Mammary epithelial cell (primary cell): ENCODE data around the gene PSEN1.

Experiments used
- EZH2 ChIP-seq: IDR thresholded peaks from 2 replicates; pipeline ENCODE4 v1.6.1; 2012; ENCODE audit warnings: low read length, inconsistent platforms, borderline replicate concordance
- TF ChIP-seq, protein P1 (sequence below), 2 donors: IDR thresholded peaks in 1 of 2; conservative IDR thresholded peaks in 1 of 2; 2 replicates each; pipeline ENCODE4 v1.5.1; 2011 to 2012; ENCODE audit warnings: inconsistent platforms in 2 of 2, low read length in 2 of 2, mild to moderate bottlenecking in 2 of 2, control low read depth in 1 of 2, low read depth in 1 of 2; ENCODE audit not compliant: insufficient read depth in 1 of 2; ENCODE audit errors: extremely low read depth in 1 of 2

DNA sequence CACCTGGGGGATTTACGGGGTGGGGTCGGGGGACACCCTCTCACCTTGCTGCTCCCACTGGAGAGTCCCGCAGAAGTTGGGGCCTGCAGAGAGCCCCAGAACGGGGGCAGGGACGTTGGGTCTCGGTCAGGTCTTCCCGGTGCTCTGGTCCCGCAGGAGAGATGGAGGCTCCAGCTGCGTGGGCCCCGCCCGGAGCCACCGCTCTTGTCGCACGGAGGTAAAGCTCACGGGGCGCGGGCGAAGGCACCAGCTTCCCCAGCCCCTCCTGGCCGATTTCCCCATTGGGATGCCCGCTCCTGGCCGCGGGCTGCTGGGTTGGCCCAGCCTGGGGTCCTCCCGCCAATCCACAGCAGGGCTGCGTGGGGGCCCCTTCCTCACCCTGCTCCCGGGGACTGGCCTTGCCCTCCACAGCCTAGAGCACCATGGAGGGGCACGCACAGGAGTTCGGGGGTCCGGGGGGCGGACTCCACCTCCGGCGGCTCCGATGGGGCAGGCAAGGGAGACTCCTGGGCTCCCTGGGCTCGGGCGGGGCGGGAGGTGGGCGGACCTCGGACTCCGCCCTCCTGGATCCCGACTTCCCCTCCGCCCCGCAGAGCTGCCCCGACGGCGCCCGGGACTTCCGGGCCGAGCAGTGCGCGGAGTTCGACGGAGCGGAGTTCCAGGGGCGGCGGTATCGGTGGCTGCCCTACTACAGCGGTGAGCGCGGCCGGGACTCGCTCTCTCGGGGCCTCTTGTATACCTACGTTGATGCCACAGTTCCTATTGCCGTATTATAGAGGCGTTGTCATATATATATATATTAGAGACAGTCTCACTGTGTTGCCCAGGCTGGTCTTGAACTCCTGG is 109.4 kb downstream of the PSEN1 start:
- TF ChIP-seq, protein P1, sequence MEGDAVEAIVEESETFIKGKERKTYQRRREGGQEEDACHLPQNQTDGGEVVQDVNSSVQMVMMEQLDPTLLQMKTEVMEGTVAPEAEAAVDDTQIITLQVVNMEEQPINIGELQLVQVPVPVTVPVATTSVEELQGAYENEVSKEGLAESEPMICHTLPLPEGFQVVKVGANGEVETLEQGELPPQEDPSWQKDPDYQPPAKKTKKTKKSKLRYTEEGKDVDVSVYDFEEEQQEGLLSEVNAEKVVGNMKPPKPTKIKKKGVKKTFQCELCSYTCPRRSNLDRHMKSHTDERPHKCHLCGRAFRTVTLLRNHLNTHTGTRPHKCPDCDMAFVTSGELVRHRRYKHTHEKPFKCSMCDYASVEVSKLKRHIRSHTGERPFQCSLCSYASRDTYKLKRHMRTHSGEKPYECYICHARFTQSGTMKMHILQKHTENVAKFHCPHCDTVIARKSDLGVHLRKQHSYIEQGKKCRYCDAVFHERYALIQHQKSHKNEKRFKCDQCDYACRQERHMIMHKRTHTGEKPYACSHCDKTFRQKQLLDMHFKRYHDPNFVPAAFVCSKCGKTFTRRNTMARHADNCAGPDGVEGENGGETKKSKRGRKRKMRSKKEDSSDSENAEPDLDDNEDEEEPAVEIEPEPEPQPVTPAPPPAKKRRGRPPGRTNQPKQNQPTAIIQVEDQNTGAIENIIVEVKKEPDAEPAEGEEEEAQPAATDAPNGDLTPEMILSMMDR (conservative IDR thresholded peaks at IDR 0.05 in 1 of 2, IDR thresholded peaks at IDR 0.05 in 1 of 2; ENCODE audit: extremely low read depth in 1 of 2, insufficient read depth in 1 of 2, low read depth in 1 of 2, low read length in 2 of 2) = no peak
- TF ChIP-seq EZH2 = no peak
